OCI-LY7 (cell line): ENCODE measurements around the gene GARIN5B. TPM values are rescaled to one million over a fixed set of nuclear protein-coding genes. Genes with fewer than 3 reads are reported as not detected.
A peak's percentile ranks its signal among the peaks of the same experiment; 100 is the strongest.

Experiments used
- BruUV-seq: library from RNA; stranded (reverse); fragments of 400-500 nt; replicated peaks from 2 replicates; lab custom pipeline; 2021; lab: Mats Ljungman, UMichigan
- CTCF ChIA-PET: fragments of 300-600 bp; sonication (Branson Sonifier 250); formaldehyde crosslinking; loops from one replicate; lab custom pipeline; 2022; ENCODE audit warnings: antibody characterized with exemption; ENCODE audit not compliant: unreplicated experiment; lab: Charles Lee
- POLR2A ChIA-PET: fragments of 300-600 bp; sonication (Branson Sonifier 250); formaldehyde crosslinking; loops from one replicate; lab custom pipeline; 2022; ENCODE audit warnings: antibody characterized with exemption; lab: Charles Lee
- DNase-seq: peaks from one replicate; pipeline ENCODE4 v3.0.0-alpha.2; 2015; ENCODE audit warnings: low spot score
- H2AFZ ChIP-seq: fragments of 200-600 bp; sonication (generic), shearing (Covaris generic); 2 replicates; pipeline ENCODE4 v1.6.1; 2014; ENCODE audit warnings: mild to moderate bottlenecking, antibody characterized with exemption, low read length, moderate library complexity
- H3K27ac ChIP-seq: fragments of 200-600 bp; sonication (generic); 2 replicates; pipeline ENCODE4 v1.5.1; 2014; ENCODE audit warnings: mixed run types, low read depth, mild to moderate bottlenecking, moderate library complexity, low read length, inconsistent platforms; ENCODE audit not compliant: poor library complexity, severe bottlenecking
- H3K36me3 ChIP-seq: fragments of 200-600 bp; sonication (generic); 2 replicates; pipeline ENCODE4 v1.6.1; 2014; ENCODE audit warnings: mild to moderate bottlenecking, antibody characterized with exemption, low read length, moderate library complexity, mixed read lengths; ENCODE audit not compliant: insufficient read depth
- H3K4me1 ChIP-seq: fragments of 200-600 bp; sonication (generic); 2 replicates; pipeline ENCODE4 v1.5.1; 2014; ENCODE audit warnings: mild to moderate bottlenecking, low read length; ENCODE audit not compliant: insufficient read depth, poor library complexity, severe bottlenecking
- H3K4me2 ChIP-seq: fragments of 200-600 bp; sonication (generic); 2 replicates; pipeline ENCODE4 v1.6.1; 2014; ENCODE audit warnings: mild to moderate bottlenecking, low read length
- H3K4me3 ChIP-seq: fragments of 200-600 bp; sonication (generic); 2 replicates; pipeline ENCODE4 v1.5.1; 2014; ENCODE audit warnings: mild to moderate bottlenecking, low read depth, low read length; ENCODE audit not compliant: poor library complexity, severe bottlenecking
- H3K79me2 ChIP-seq: fragments of 200-600 bp; sonication (generic); 2 replicates; pipeline ENCODE4 v1.6.1; 2016; ENCODE audit warnings: low read depth, mild to moderate bottlenecking, low read length, moderate library complexity, mixed read lengths; ENCODE audit not compliant: insufficient read depth
- H3K9me2 ChIP-seq: fragments of 200-600 bp; sonication (generic); 2 replicates; pipeline ENCODE4 v1.6.1; 2016; ENCODE audit warnings: mild to moderate bottlenecking, low read length, mixed read lengths; ENCODE audit not compliant: insufficient read depth
- H3K9me3 ChIP-seq: fragments of 200-600 bp; sonication (generic); 2 replicates; pipeline ENCODE4 v1.6.1; 2014; ENCODE audit warnings: mild to moderate bottlenecking, mixed run types, low read length, mixed read lengths
- H4K20me1 ChIP-seq: fragments of 200-600 bp; sonication (generic); 2 replicates; pipeline ENCODE4 v1.6.1; 2014; ENCODE audit warnings: mild to moderate bottlenecking, antibody characterized with exemption, low read length, moderate library complexity, mixed read lengths; ENCODE audit not compliant: insufficient read depth
- EZH2phosphoT487 ChIP-seq: fragments of 200-600 bp; sonication (generic); IDR thresholded peaks from 2 replicates; pipeline ENCODE4 v1.6.1; 2018; ENCODE audit warnings: low read depth, borderline replicate concordance, mild to moderate bottlenecking, mixed run types, antibody characterized with exemption, low read length, moderate library complexity, mixed read lengths
- intact Hi-C: fragments of 100-400 bp; cut with micrococcal nuclease; formaldehyde crosslinking; loops from one replicate; pipeline ENCODE4 v1.10.0; 2022; ENCODE audit not compliant: unreplicated experiment
- total RNA-seq, 2 experiments: library from RNA; depleted of rRNA in 1 of 2; stranded (reverse); fragments of >200 nt in 1 of 2; shearing (Covaris generic) in 1 of 2; gene quantifications; 2 replicates each; pipeline ENCODE4 v1.2.3, GENCODE V29; 2014 to 2022
- TF ChIP-seq, protein P1 (sequence below): fragments of 200-600 bp; sonication (generic); conservative IDR thresholded peaks from 2 replicates; pipeline ENCODE4 v1.5.1; 2014; ENCODE audit warnings: mild to moderate bottlenecking, antibody characterized with exemption, low read length, moderate library complexity, mixed read lengths

Gene GARIN5B
- total RNA-seq, 2 experiments from 2014 or later: not detected

DNA sequence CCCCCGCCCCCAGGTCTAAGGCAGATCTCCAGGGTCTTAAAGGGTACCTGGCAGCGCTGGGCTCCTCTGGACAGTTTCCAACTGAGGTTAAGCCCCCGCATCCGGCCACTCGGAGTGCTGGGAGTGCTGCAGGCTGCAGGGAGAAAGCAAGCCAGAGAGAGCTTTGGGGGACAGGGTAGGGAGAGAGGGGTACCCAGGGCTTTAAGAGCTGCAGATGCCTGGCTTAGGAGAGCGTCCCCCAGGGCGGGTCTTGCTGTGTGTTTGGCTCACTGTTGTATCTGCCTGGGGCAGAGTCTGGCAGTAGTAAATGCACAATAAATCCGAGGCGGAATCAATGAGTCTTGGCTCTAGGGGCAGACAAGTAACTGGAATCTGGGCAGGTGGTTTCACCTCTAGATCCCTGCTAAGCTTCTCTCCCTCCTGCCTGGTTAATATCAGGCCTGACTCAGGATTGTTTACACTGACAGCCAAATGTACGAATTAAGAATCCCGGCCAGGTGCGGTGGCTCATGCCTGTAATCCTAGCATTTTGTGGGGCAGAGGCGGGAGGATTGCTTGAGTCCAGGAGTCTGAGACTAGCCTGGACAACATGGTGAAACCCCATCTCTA lies 7.7 kb downstream of the GARIN5B start:
- H3K4me2 ChIP-seq: no peak overlapping the region
- ChIA-PET POLR2A (interaction anchor here (0.6 kb wide), 1 partner anchor 54 kb away, joined by 5 read pairs; no protein-coding TSS in a partner anchor), CTCF (interaction anchor here (1.1 kb wide), 1 partner anchor 33 kb away, joined by 3 read pairs; no protein-coding TSS in a partner anchor)
- no peak for DNase-seq
- H3K9me3 ChIP-seq: no peaks in the 10 kb centered on the region
- BruUV-seq: no TSS peak
- no peak overlapping the region for H3K4me3 ChIP-seq
- H4K20me1 ChIP-seq: no peaks in the 10 kb centered on the region
- intact Hi-C loops: no loop called here
- peaks cover 12% of the 10 kb centered on the region for H3K4me1 ChIP-seq
- no peak overlapping the region for H2AFZ ChIP-seq
- TF ChIP-seq EZH2phosphoT487: no peak
- TF ChIP-seq, protein P1, sequence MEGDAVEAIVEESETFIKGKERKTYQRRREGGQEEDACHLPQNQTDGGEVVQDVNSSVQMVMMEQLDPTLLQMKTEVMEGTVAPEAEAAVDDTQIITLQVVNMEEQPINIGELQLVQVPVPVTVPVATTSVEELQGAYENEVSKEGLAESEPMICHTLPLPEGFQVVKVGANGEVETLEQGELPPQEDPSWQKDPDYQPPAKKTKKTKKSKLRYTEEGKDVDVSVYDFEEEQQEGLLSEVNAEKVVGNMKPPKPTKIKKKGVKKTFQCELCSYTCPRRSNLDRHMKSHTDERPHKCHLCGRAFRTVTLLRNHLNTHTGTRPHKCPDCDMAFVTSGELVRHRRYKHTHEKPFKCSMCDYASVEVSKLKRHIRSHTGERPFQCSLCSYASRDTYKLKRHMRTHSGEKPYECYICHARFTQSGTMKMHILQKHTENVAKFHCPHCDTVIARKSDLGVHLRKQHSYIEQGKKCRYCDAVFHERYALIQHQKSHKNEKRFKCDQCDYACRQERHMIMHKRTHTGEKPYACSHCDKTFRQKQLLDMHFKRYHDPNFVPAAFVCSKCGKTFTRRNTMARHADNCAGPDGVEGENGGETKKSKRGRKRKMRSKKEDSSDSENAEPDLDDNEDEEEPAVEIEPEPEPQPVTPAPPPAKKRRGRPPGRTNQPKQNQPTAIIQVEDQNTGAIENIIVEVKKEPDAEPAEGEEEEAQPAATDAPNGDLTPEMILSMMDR: no peak
- no peaks in the 10 kb centered on the region for H3K36me3 ChIP-seq
- no peaks in the 10 kb centered on the region for H3K9me2 ChIP-seq
- no peak overlapping the region for H3K27ac ChIP-seq
- no peaks in the 10 kb centered on the region for H3K79me2 ChIP-seq

DNA sequence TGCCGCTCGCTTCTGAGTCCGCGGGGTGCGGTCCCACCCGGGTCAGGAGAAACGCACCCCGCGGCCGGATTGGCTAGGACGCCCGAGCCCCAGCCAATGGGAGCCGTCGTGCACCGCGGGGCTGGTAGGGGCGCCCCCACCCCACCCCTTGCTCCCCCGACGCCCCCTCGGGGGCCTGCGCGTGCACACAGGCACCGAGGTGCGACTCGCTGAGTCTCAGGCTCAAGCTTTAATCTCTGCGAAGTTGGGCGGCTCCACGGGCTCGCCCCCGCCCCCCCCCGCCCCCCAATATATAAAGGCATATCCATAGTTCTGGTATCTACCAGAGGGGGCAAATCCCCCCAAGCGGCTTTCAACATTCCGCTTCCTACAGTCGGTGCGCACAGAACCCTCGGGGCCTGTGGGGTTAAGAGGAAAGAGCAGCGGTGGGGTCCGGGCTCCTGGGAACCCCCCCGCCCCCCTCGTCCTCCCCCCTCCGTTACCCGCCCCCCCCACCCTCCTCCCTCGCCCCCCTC lies 8.3 kb downstream of the GARIN5B start, which contains the start of gene COX6B2:
COX6B2 (minus strand) TSS at position 22 of the 515 bp plus-strand sequence. CDS start 198 bp downstream, outside the sequence.
- intact Hi-C loops: no loop called here
- Histone ChIP-seq H3K4me2 (peak within 1 kb of the TSS; percentile 71), H3K27ac (no peak within 1 kb of the TSS), H3K9me2 (no peaks in the 10 kb centered on the region), H3K9me3 (no peaks in the 10 kb centered on the region), H3K36me3 (no peaks in the 10 kb centered on the region), H3K79me2 (no peaks in the 10 kb centered on the region), H4K20me1 (no peaks in the 10 kb centered on the region), H3K4me1 (peaks cover 12% of the 10 kb centered on the region), H3K4me3 (peak within 1 kb of the TSS; percentile 65), H2AFZ (peak within 1 kb of the TSS; percentile 34; the same call in 1 of the 2 replicates)
- TF ChIP-seq, protein P1: no peak
- no peak for TF ChIP-seq EZH2phosphoT487
- ChIA-PET POLR2A (no interaction called here), CTCF (no interaction called here)
- no TSS peak for BruUV-seq
- no peak for DNase-seq
